GM23338 (cell line): Measurements from ENCODE around the gene LATS2. TPM values are rescaled to one million over a fixed set of nuclear protein-coding genes. Genes with fewer than 3 reads are reported as not detected.

Experiments used
- ATAC-seq: fragments of 200-7000 bp; cut with Tn5 transposase; 3 replicates; pipeline ENCODE4 v1.9.1; 2020
- DNase-seq: peaks from one replicate; pipeline ENCODE4 v3.0.0-alpha.2; 2015; ENCODE audit warnings: low spot score
- H2AFZ ChIP-seq: fragments of 200-600 bp; sonication (generic); 2 replicates; pipeline ENCODE4 v1.8.0; 2016; ENCODE audit warnings: antibody characterized with exemption, mild to moderate bottlenecking, moderate library complexity
- H3F3A ChIP-seq: fragments of 200-600 bp; sonication (generic); replicated peaks from 2 replicates; pipeline ENCODE4 v1.8.0; 2017; ENCODE audit warnings: antibody characterized with exemption, mixed run types, low read depth
- H3K27ac ChIP-seq: fragments of 200-600 bp; sonication (generic); 2 replicates; pipeline ENCODE4 v1.6.1; 2016; ENCODE audit warnings: low read depth
- H3K27me3 ChIP-seq: fragments of 200-600 bp; sonication (generic); 2 replicates; pipeline ENCODE4 v1.8.0; 2016; ENCODE audit warnings: mild to moderate bottlenecking, mixed run types, moderate library complexity; ENCODE audit not compliant: insufficient read depth
- H3K36me3 ChIP-seq: fragments of 200-600 bp; sonication (generic); 2 replicates; pipeline ENCODE4 v1.8.0; 2016; ENCODE audit warnings: mild to moderate bottlenecking; ENCODE audit not compliant: insufficient read depth
- H3K4me1 ChIP-seq: fragments of 200-600 bp; sonication (generic); 2 replicates; pipeline ENCODE4 v1.8.0; 2016; ENCODE audit warnings: mild to moderate bottlenecking, moderate library complexity; ENCODE audit not compliant: insufficient read depth
- H3K4me2 ChIP-seq: fragments of 200-600 bp; sonication (generic); 2 replicates; pipeline ENCODE4 v1.7.1; 2017; ENCODE audit warnings: mixed run types
- H3K4me3 ChIP-seq: fragments of 200-600 bp; sonication (generic); 2 replicates; pipeline ENCODE4 v1.6.1; 2016; ENCODE audit warnings: mixed run types
- H3K79me2 ChIP-seq: fragments of 200-600 bp; sonication (generic); replicated peaks from 2 replicates; pipeline ENCODE4 v1.8.0; 2017; ENCODE audit warnings: mild to moderate bottlenecking; ENCODE audit not compliant: insufficient read depth
- H3K9me2 ChIP-seq: fragments of 200-600 bp; sonication (generic); 2 replicates; pipeline ENCODE4 v1.8.0; 2017; ENCODE audit not compliant: insufficient read depth
- H4K20me1 ChIP-seq: fragments of 200-600 bp; sonication (generic); replicated peaks from 2 replicates; pipeline ENCODE4 v1.8.0; 2017; ENCODE audit warnings: mild to moderate bottlenecking; ENCODE audit not compliant: insufficient read depth
- H3K27ac Mint-ChIP-seq: 2 replicates; pipeline ENCODE4 v1.8.0; 2020; ENCODE audit warnings: inconsistent platforms, mild to moderate bottlenecking, moderate library complexity, mixed read lengths
- H3K27me3 Mint-ChIP-seq: 3 replicates; pipeline ENCODE4 v1.8.0; 2022; ENCODE audit warnings: low read depth, mild to moderate bottlenecking, moderate library complexity, mixed read lengths, inconsistent platforms; ENCODE audit not compliant: insufficient read depth, poor library complexity
- H3K36me3 Mint-ChIP-seq: 3 replicates; pipeline ENCODE4 v1.8.0; 2021; ENCODE audit warnings: low read depth, mild to moderate bottlenecking, inconsistent platforms, moderate library complexity, mixed read lengths
- H3K4me1 Mint-ChIP-seq: 3 replicates; pipeline ENCODE4 v1.8.0; 2020; ENCODE audit warnings: mild to moderate bottlenecking, inconsistent platforms, mixed read lengths
- H3K4me3 Mint-ChIP-seq: 3 replicates; pipeline ENCODE4 v1.8.0; 2021; ENCODE audit warnings: moderate library complexity, mild to moderate bottlenecking, inconsistent platforms, mixed read lengths
- H3K9me3 Mint-ChIP-seq: 3 replicates; pipeline ENCODE4 v1.8.0; 2020; ENCODE audit warnings: moderate library complexity, mild to moderate bottlenecking, inconsistent platforms, mixed read lengths
- CREB1 ChIP-seq: fragments of 250-450 bp; sonication (Bioruptor Pico); IDR thresholded peaks from 2 replicates; pipeline ENCODE4 v1.5.0; 2020; ENCODE audit warnings: low read depth, mild to moderate bottlenecking, moderate library complexity
- ETS1 ChIP-seq: IDR thresholded peaks from 2 replicates; pipeline ENCODE4 v1.6.1; 2016; ENCODE audit warnings: antibody characterized with exemption
- EZH2 ChIP-seq: fragments of 200-600 bp; sonication (generic); IDR thresholded peaks from one replicate; pipeline ENCODE4 v1.8.0; 2017; ENCODE audit warnings: antibody characterized with exemption, mild to moderate bottlenecking, low read depth; ENCODE audit not compliant: unreplicated experiment
- EZH2phosphoT487 ChIP-seq: fragments of 200-600 bp; sonication (generic); IDR thresholded peaks from one replicate; pipeline ENCODE4 v1.8.1; 2018; ENCODE audit warnings: antibody characterized with exemption; ENCODE audit not compliant: unreplicated experiment
- JUNB ChIP-seq: IDR thresholded peaks from one replicate; pipeline ENCODE4 v1.6.1; 2016; ENCODE audit warnings: antibody characterized with exemption; ENCODE audit not compliant: unreplicated experiment
- NANOG ChIP-seq: IDR thresholded peaks from 2 replicates; pipeline ENCODE4 v1.6.1; 2016; ENCODE audit warnings: antibody characterized with exemption, borderline replicate concordance
- POLR2AphosphoS5 ChIP-seq: IDR thresholded peaks from 2 replicates; pipeline ENCODE4 v1.6.1; 2016; ENCODE audit warnings: antibody characterized with exemption, low read depth
- ZNF331 ChIP-seq: fragments of 250-450 bp; sonication (Bioruptor Pico); IDR thresholded peaks from 2 replicates; pipeline ENCODE4 v1.5.0; 2020; ENCODE audit warnings: low read depth, mild to moderate bottlenecking, moderate library complexity
- polyA plus RNA-seq: library from polyadenylated mRNA; unstranded; fragments of >200 nt; fragmentation: Nextera tagmentation; extraction: Ambion mirVana; gene quantifications from 2 replicates; pipeline ENCODE4 v1.2.1, GENCODE V29; 2016
- total RNA-seq: library from RNA; depleted of rRNA; stranded (reverse); fragments of >200 nt; shearing (Covaris generic); gene quantifications from 2 replicates; pipeline ENCODE4 v1.2.3, GENCODE V29; 2014
- TF ChIP-seq, protein P1 (sequence below): IDR thresholded peaks from one replicate; pipeline ENCODE4 v1.6.1; 2018; ENCODE audit warnings: antibody characterized with exemption; ENCODE audit not compliant: unreplicated experiment
- TF ChIP-seq, protein P2 (sequence below), 2 experiments: fragments of 200-600 bp in 1 of 2; sonication (generic) in 1 of 2; conservative IDR thresholded peaks; 2 replicates each; pipeline versions ENCODE4 v1.5.1 to v1.6.1; 2016 to 2017; ENCODE audit warnings: antibody characterized with exemption in 2 of 2, low read depth in 2 of 2, mild to moderate bottlenecking in 2 of 2, moderate library complexity in 1 of 2
- TF ChIP-seq, protein P3 (sequence below): fragments of 250-450 bp; sonication (Bioruptor Pico); IDR thresholded peaks from 2 replicates; pipeline ENCODE4 v1.5.0; 2020; ENCODE audit warnings: mild to moderate bottlenecking, moderate library complexity

LATS2 gene
- total and polyA plus RNA-seq, 2 experiments from 2014 or later: 10.5 to 25.4 TPM

DNA sequence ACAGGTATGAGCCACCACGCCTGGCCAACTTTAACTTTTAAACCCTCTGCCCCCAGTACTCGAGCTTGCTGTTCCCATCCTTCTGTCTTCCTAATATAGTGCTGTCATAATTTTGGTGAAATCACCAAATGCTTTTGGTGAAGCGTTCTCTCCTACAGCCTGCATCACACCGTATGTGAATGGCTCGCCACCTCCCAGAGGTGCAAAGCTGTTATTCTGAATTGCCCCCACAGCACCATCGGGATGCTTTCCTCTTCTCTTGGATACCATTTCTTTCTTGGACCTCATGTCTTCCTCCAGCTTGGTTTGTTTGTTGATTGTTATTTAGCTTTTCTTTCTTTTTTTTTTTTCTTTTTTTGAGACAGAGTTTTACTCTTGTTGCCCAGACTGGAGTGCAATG, 105.9 kb downstream of the LATS2 start:
- Histone ChIP-seq H3K36me3 (no peaks in the 10 kb centered on the region), H3K4me2 (no peak overlapping the region), H3K79me2 (no peaks in the 10 kb centered on the region), H2AFZ (no peak overlapping the region), H3K9me2 (no peaks in the 10 kb centered on the region), H4K20me1 (no peaks in the 10 kb centered on the region), H3K27me3 (no peaks in the 10 kb centered on the region), H3K4me3 (no peak overlapping the region), H3K27ac (no peak overlapping the region), H3F3A (no peaks in the 10 kb centered on the region), H3K4me1 (peaks cover 4% of the 10 kb centered on the region; the same call in 1 of the 2 replicates)
- Mint-ChIP-seq H3K27ac (no peak overlapping the region), H3K9me3 (no peaks in the 10 kb centered on the region), H3K27me3 (peaks cover 9% of the 10 kb centered on the region), H3K36me3 (no peaks in the 10 kb centered on the region), H3K4me1 (peaks cover 3% of the 10 kb centered on the region), H3K4me3 (no peak overlapping the region)
- TF ChIP-seq ETS1 (no peak), ZNF331 (CRISPR knock-in tag) (no peak), POLR2AphosphoS5 (no peak), EZH2 (no peak), EZH2phosphoT487 (no peak), JUNB (no peak), NANOG (no peak), CREB1 (CRISPR knock-in tag) (no peak)
- TF ChIP-seq, protein P1, sequence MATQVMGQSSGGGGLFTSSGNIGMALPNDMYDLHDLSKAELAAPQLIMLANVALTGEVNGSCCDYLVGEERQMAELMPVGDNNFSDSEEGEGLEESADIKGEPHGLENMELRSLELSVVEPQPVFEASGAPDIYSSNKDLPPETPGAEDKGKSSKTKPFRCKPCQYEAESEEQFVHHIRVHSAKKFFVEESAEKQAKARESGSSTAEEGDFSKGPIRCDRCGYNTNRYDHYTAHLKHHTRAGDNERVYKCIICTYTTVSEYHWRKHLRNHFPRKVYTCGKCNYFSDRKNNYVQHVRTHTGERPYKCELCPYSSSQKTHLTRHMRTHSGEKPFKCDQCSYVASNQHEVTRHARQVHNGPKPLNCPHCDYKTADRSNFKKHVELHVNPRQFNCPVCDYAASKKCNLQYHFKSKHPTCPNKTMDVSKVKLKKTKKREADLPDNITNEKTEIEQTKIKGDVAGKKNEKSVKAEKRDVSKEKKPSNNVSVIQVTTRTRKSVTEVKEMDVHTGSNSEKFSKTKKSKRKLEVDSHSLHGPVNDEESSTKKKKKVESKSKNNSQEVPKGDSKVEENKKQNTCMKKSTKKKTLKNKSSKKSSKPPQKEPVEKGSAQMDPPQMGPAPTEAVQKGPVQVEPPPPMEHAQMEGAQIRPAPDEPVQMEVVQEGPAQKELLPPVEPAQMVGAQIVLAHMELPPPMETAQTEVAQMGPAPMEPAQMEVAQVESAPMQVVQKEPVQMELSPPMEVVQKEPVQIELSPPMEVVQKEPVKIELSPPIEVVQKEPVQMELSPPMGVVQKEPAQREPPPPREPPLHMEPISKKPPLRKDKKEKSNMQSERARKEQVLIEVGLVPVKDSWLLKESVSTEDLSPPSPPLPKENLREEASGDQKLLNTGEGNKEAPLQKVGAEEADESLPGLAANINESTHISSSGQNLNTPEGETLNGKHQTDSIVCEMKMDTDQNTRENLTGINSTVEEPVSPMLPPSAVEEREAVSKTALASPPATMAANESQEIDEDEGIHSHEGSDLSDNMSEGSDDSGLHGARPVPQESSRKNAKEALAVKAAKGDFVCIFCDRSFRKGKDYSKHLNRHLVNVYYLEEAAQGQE: no peak
- TF ChIP-seq, protein P2, sequence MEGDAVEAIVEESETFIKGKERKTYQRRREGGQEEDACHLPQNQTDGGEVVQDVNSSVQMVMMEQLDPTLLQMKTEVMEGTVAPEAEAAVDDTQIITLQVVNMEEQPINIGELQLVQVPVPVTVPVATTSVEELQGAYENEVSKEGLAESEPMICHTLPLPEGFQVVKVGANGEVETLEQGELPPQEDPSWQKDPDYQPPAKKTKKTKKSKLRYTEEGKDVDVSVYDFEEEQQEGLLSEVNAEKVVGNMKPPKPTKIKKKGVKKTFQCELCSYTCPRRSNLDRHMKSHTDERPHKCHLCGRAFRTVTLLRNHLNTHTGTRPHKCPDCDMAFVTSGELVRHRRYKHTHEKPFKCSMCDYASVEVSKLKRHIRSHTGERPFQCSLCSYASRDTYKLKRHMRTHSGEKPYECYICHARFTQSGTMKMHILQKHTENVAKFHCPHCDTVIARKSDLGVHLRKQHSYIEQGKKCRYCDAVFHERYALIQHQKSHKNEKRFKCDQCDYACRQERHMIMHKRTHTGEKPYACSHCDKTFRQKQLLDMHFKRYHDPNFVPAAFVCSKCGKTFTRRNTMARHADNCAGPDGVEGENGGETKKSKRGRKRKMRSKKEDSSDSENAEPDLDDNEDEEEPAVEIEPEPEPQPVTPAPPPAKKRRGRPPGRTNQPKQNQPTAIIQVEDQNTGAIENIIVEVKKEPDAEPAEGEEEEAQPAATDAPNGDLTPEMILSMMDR (conservative IDR thresholded peaks at IDR 0.05; ENCODE audit: low read depth in 2 of 2): no peak
- TF ChIP-seq, protein P3, sequence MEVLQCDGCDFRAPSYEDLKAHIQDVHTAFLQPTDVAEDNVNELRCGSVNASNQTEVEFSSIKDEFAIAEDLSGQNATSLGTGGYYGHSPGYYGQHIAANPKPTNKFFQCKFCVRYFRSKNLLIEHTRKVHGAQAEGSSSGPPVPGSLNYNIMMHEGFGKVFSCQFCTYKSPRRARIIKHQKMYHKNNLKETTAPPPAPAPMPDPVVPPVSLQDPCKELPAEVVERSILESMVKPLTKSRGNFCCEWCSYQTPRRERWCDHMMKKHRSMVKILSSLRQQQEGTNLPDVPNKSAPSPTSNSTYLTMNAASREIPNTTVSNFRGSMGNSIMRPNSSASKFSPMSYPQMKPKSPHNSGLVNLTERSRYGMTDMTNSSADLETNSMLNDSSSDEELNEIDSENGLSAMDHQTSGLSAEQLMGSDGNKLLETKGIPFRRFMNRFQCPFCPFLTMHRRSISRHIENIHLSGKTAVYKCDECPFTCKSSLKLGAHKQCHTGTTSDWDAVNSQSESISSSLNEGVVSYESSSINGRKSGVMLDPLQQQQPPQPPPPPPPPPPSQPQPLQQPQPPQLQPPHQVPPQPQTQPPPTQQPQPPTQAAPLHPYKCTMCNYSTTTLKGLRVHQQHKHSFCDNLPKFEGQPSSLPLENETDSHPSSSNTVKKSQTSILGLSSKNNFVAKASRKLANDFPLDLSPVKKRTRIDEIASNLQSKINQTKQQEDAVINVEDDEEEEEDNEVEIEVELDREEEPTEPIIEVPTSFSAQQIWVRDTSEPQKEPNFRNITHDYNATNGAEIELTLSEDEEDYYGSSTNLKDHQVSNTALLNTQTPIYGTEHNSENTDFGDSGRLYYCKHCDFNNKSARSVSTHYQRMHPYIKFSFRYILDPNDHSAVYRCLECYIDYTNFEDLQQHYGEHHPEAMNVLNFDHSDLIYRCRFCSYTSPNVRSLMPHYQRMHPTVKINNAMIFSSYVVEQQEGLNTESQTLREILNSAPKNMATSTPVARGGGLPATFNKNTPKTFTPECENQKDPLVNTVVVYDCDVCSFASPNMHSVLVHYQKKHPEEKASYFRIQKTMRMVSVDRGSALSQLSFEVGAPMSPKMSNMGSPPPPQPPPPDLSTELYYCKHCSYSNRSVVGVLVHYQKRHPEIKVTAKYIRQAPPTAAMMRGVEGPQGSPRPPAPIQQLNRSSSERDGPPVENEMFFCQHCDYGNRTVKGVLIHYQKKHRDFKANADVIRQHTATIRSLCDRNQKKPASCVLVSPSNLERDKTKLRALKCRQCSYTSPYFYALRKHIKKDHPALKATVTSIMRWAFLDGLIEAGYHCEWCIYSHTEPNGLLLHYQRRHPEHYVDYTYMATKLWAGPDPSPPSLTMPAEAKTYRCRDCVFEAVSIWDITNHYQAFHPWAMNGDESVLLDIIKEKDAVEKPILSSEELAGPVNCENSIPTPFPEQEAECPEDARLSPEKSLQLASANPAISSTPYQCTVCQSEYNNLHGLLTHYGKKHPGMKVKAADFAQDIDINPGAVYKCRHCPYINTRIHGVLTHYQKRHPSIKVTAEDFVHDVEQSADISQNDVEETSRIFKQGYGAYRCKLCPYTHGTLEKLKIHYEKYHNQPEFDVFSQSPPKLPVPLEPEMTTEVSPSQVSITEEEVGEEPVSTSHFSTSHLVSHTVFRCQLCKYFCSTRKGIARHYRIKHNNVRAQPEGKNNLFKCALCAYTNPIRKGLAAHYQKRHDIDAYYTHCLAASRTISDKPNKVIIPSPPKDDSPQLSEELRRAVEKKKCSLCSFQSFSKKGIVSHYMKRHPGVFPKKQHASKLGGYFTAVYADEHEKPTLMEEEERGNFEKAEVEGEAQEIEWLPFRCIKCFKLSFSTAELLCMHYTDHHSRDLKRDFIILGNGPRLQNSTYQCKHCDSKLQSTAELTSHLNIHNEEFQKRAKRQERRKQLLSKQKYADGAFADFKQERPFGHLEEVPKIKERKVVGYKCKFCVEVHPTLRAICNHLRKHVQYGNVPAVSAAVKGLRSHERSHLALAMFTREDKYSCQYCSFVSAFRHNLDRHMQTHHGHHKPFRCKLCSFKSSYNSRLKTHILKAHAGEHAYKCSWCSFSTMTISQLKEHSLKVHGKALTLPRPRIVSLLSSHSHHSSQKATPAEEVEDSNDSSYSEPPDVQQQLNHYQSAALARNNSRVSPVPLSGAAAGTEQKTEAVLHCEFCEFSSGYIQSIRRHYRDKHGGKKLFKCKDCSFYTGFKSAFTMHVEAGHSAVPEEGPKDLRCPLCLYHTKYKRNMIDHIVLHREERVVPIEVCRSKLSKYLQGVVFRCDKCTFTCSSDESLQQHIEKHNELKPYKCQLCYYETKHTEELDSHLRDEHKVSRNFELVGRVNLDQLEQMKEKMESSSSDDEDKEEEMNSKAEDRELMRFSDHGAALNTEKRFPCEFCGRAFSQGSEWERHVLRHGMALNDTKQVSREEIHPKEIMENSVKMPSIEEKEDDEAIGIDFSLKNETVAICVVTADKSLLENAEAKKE: no peak
- ATAC-seq (no peak), DNase-seq (no peak)
